Suppressor macrophage treated with lipopolysaccharide for 1 hour (primary cell): ENCODE data around the gene TMEM8B.

Source experiments
- DNase-seq, 3 donors: peaks; one replicate each; pipeline ENCODE4 v3.0.0-alpha.2; 2020 to 2022

The TMEM8B gene

DNA sequence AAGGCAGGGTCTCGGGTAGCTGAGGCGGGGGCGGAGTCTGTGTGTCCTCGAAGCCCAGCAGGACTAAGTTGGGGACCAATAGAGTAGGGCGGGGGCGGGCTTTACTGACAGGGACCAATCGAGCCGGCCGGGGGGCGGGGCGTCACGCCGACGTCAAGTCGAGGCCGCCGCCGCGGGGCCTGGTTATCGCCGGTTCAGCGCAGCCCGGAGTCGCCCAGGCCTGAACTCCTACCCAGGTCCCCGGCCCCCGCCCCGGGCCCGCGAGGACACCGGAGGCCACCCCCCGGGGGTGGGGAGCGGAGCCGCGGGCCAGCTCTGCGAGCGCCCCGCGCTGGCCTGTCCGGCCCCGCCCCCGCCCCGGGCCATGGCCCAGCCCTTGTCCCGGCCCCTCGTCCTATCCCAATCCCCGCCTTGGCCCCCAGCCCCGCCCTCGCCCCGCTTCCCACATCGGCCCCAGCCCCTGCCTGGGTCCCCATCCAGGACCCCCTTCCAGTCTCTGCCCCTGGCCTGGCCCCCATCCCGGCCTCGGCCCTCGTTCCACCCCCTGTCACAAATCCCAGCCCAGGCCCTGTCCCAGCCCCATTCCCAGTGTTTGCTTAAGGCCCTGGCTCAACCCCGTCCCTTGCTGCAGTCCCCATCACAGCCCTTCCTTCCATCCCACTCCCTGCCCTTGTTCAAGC lies at the start of gene TMEM8B:
Gene TMEM8B (plus strand): TSS at position 145 of the 680 bp plus-strand sequence. CDS start 220 bp downstream, at position 365.
- DNase-seq = peak; percentile 87 to 98 (median 95)

GRCh38 chr9:35781066-35781465 lies 48.0 kb upstream of the TMEM8B start:
- DNase-seq = no peak

GRCh38 chr9:35783418-35783817 lies 45.6 kb upstream of the TMEM8B start:
- no peak for DNase-seq

GRCh38 chr9:35789541-35789940 lies 39.5 kb upstream of the TMEM8B start:
- no peak for DNase-seq

DNA sequence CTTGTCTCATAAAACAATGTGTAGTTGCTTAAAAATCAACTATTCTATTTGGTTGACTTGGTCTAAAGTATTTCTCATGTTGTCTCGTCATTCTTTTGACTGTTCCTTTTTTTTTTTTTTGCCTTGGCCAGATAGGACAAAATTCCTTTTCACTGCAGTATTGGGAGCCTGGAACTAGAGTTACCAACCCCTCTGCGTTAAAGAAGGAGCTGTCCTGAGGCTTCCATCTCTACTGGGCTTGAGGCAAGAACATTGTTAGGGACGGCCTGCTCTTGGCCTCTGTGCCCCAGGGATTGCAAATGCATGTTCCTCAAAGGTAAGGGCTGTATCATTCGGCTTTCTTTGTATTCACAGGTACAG lies 39.0 kb upstream of the TMEM8B start:
- no peak for DNase-seq

GRCh38 chr9:35790385-35791296 lies 38.4 kb upstream of the TMEM8B start:
- DNase-seq = peak; percentile 71 to 82 (median 80)

GRCh38 chr9:35791297-35791921 lies 37.6 kb upstream of the TMEM8B start, which contains the start of gene NPR2:
Gene NPR2 (plus strand): TSS chr9:35791591. CDS start chr9:35792409, 818 bp downstream.
- DNase-seq = peak in 2 of 3 donors; percentile 39 to 53

DNA sequence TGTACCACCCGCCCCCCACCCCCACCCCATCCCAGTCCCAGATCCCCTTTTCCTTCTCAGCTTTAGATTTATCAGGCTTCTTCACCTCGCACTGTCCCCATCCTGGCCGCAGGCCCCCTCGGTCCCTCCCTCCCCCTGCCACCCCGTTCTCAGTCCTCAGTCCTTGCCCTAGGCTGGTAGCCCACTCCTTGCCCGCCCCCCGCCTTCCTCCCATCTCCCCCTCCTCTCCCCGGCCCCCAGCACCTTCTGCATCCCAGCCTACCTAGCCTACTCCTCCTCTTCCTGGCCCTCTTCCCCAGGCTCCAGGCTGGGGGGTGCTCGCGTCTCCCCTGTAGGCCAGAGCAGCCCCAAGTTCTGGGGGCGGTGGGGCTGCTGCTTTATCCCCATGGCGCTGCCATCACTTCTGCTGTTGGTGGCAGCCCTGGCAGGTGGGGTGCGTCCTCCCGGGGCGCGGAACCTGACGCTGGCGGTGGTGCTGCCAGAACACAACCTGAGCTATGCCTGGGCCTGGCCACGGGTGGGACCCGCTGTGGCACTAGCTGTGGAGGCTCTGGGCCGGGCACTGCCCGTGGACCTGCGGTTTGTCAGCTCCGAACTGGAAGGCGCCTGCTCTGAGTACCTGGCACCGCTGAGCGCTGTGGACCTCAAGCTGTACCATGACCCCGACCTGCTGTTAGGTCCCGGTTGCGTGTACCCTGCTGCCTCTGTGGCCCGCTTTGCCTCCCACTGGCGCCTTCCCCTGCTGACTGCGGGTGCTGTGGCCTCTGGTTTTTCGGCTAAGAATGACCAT lies 36.8 kb upstream of the TMEM8B start:
- DNase-seq = no peak

DNA sequence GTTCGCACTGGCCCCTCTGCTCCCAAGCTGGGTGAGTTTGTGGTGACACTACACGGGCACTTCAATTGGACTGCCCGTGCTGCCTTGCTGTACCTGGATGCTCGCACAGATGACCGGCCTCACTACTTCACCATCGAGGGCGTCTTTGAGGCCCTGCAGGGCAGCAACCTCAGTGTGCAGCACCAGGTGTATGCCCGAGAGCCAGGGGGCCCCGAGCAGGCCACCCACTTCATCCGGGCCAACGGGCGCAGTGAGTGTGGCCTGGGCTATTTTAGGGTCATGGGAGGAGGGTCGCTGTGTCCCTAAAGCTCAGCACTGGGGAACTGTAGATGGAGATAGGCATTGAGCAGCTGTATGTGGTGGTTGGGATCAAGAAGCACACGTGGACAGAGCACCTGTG lies 36.2 kb upstream of the TMEM8B start:
- no peak for DNase-seq

- DNase-seq = no peak
Observed at GRCh38 chr9:35793461-35793860, 35.6 kb upstream of the TMEM8B start.

DNA sequence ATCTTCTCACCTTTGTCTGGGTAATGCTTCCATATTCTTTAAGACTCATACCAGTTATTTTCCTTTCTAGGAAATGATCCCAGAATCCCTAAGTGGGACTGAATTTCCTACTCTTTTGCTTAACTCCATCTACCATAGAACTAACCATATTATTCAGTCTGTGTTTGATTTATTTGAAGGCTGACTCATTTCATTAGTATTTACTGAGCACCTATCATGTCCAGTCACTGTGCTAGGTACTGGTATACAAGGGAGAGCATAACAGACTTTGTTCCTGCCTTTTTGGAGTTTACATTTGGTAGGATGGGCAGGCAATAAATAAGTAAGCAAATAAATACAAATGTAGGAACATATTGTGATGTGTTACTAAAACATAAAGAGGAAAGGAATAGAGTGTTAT lies 33.3 kb upstream of the TMEM8B start:
- DNase-seq = no peak

- DNase-seq = no peak
Observed at GRCh38 chr9:35797311-35798109, 31.5 kb upstream of the TMEM8B start.

DNA sequence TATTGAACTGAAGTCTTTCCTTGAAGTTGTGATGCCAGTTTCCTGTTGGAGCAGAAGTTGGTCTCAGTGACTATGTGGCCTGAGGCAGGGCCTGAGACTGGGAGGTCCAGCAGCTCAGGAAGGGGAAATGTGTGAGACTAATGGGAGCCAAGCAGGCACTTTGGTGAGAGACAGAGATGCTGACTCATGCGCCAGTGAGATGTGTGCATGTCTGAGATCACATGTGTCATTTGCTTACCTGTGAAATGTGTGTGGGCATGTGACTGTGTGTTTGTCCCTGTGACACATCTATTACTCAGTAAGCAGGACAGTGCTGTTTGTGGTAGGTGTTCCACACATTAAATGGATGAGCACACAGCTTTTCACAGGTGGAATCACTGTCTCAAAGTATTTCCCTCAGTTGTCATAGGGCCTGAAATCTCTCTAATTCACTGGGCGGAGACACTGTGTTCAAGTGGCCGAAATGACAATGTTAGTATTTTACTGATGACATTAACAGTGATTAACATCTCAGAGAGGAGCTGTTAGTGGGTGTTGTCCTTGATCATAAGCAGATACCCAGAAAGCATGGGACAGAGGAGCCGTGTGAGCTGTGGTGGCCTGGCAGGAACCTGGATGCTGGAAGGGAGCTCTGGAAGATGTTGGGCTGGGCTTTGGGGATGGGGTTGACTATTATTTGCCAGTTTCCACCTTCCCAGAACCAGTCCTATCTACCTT lies 30.2 kb upstream of the TMEM8B start:
- DNase-seq = peak; percentile 26 to 38 (median 35)

DNA sequence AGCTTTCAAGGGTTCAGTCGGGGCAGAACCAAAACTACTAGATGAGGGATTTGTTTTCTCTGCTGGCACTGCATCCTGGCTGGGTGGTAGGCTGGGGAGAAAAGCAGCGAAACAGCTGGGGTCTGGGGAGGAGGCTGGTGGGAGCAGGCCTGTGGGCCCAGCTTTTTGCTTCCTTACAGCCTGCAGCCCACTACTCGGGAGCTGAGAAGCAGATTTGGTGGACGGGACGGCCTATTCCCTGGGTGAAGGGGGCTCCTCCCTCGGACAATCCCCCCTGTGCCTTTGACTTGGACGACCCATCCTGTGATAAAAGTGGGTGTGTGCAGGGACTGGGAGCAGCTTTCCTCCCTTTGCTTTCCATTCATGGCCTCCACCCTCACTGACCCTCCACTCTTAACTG lies 28.5 kb upstream of the TMEM8B start:
- no peak for DNase-seq

DNA sequence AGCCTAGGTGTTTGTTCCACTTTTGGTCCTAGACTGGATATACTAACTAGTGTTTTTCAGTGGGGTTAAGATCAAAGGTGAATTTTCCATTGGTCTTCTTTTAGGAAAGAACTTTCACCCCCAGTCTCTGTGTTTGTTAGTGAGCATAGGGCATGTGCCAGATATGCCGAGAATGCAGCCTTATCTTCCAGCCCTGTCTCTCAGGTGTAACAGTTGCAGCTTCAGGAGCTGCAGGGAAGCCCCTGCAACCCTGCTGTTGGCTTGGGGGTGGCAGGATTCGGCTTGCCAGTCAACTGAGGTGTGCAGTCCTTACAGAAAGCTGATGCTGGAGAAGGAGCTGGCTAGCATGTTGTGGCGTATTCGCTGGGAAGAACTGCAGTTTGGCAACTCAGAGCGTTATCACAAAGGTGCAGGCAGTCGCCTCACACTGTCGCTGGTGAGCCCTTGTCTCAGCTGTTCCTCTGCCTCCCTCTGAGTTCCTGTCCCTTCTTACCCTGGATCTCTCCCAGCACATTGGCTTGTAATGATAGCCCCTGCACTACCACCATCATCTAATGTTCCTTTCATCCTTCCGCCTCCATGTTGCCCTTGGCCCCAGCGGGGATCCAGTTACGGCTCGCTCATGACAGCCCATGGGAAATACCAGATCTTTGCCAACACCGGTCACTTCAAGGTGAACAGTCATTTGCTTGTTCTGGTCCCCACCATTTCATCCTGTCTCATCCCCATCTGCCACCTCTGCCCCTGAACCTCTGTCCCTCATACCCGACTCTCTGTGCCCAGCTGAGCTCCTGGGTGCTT lies 27.5 kb upstream of the TMEM8B start:
- no peak for DNase-seq

DNA sequence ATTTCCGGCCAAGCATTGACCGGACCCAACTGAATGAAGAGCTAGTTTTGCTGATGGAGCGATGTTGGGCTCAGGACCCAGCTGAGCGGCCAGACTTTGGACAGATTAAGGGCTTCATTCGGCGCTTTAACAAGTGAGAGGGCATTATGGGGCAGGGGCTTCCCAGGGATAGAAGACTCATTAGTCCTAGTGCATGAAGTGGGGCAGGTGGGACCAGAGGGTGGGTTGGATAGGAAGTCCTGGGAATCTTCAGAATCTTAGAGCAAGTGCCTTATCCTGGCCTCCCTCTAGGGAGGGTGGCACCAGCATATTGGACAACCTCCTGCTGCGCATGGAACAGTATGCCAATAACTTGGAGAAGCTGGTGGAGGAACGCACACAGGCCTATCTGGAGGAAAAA lies 22.9 kb upstream of the TMEM8B start:
- no peak for DNase-seq

- no peak for DNase-seq
Observed at GRCh38 chr9:35808433-35808832, 20.6 kb upstream of the TMEM8B start.

- DNase-seq = no peak
Observed at GRCh38 chr9:35810122-35810521, 18.9 kb upstream of the TMEM8B start.

DNA sequence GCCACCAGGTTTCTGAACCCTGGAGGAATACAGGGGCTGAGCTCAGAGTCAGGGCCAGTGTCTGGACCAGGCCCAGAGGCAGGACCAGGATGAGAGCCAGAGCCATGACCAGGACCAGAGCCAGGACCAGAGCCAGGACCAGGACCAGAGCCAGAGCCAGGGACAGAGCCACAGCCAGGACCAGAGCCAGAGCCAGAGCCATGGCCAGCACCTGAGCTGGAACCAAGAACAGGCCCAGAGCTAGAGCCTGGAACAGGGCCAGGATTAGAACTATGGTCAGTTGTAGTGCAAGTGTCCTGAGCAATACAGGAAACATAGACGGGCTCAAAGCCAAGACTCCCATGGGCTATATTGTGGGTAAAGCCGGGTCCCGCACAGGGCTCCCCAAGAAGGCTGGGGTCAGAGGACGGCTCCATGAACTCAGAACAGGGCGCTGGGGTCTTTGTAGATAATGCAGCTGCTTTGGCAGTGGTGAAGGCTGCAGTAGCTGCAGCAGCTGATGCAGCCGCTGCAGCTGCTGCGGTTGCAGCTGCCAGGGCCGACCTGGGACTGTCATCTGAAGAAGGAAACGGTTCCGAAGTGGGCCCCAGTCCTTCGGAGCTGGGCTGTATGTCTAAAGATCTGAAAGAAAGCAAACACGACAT lies 17.5 kb upstream of the TMEM8B start:
- DNase-seq = no peak
